OCI-LY3 (cell line): ENCODE data around the gene TMPRSS5.

ENCODE experiments used
- H2AFZ ChIP-seq: fragments of 200-600, 300-600 bp; shearing (Covaris generic); 2 replicates; pipeline ENCODE4 v1.6.0; 2014; ENCODE audit warnings: antibody characterized with exemption, low read depth, low read length
- H3K27ac ChIP-seq: fragments of 200-600, 300-600 bp; sonication (generic); 2 replicates; pipeline ENCODE4 v1.5.1; 2014; ENCODE audit warnings: mild to moderate bottlenecking, low read length, moderate library complexity, mixed read lengths
- H3K27me3 ChIP-seq: fragments of 200-600, 300-600 bp; sonication (generic); 2 replicates; pipeline ENCODE4 v1.6.1; 2014; ENCODE audit warnings: low read depth, low read length, mixed read lengths
- H3K36me3 ChIP-seq: fragments of 200-600, 300-600 bp; sonication (generic); replicated peaks from 2 replicates; pipeline ENCODE3; 2014; ENCODE audit warnings: low read depth, low read length, mixed read lengths
- H3K4me1 ChIP-seq: fragments of 300-600, 200-600 bp; sonication (generic); 2 replicates; pipeline ENCODE4 v1.6.1; 2014; ENCODE audit warnings: low read length, mixed read lengths
- H3K4me2 ChIP-seq: fragments of 200-600, 300-600 bp; sonication (generic); 2 replicates; pipeline ENCODE4 v1.6.1; 2014; ENCODE audit warnings: low read length, mixed read lengths
- H3K4me3 ChIP-seq: fragments of 300-600, 200-600 bp; sonication (generic); 2 replicates; pipeline ENCODE4 v1.5.1; 2014; ENCODE audit warnings: antibody characterized with exemption, mild to moderate bottlenecking, low read length, moderate library complexity
- H3K79me2 ChIP-seq: fragments of 300-600, 200-600 bp; shearing (Covaris generic); 2 replicates; pipeline ENCODE4 v1.6.1; 2014; ENCODE audit warnings: mild to moderate bottlenecking, low read length, mixed read lengths
- H3K9ac ChIP-seq: fragments of 300-600, 200-600 bp; shearing (Covaris generic); 2 replicates; pipeline ENCODE4 v1.6.0; 2014; ENCODE audit warnings: mild to moderate bottlenecking, low read length, moderate library complexity
- H3K9me3 ChIP-seq: fragments of 200-600, 300-600 bp; shearing (Covaris generic); 2 replicates; pipeline ENCODE4 v1.6.1; 2014; ENCODE audit warnings: low read length, mixed read lengths; ENCODE audit not compliant: insufficient read depth
- H4K20me1 ChIP-seq: fragments of 200-600, 300-600 bp; sonication (generic); 2 replicates; pipeline ENCODE4 v1.6.1; 2016; ENCODE audit warnings: low read length, mixed read lengths; ENCODE audit not compliant: insufficient read depth
- CTCF ChIP-seq: fragments of 200-600, 300-600 bp; sonication (generic); IDR thresholded peaks from 2 replicates; pipeline ENCODE4 v1.5.1; 2014; ENCODE audit warnings: antibody characterized with exemption, low read length, low read depth
- EZH2phosphoT487 ChIP-seq: fragments of 200-600 bp; shearing (Covaris generic); IDR thresholded peaks from 2 replicates; pipeline ENCODE4 v1.6.1; 2018; ENCODE audit warnings: antibody characterized with exemption, mixed run types, low read depth

The TMPRSS5 gene

GRCh38 chr11:113681282-113681681, 24.8 kb downstream of the TMPRSS5 start:
- H3K9ac ChIP-seq: no peak overlapping the region
- H3K4me3 ChIP-seq: no peak overlapping the region
- H3K27ac ChIP-seq: no peak overlapping the region
- TF ChIP-seq EZH2phosphoT487 (no peak), CTCF (no peak)
- H2AFZ ChIP-seq: no peak overlapping the region
- no peaks in the 10 kb centered on the region for H3K9me3 ChIP-seq
- peaks cover 29% of the 10 kb centered on the region for H3K27me3 ChIP-seq
- H4K20me1 ChIP-seq: no peaks in the 10 kb centered on the region
- no peaks in the 10 kb centered on the region for H3K36me3 ChIP-seq
- peaks cover 10% of the 10 kb centered on the region for H3K4me1 ChIP-seq
- no peaks in the 10 kb centered on the region for H3K79me2 ChIP-seq
- no peak overlapping the region for H3K4me2 ChIP-seq

GRCh38 chr11:113677685-113678084, 28.4 kb downstream of the TMPRSS5 start:
- Histone ChIP-seq H3K79me2 (no peaks in the 10 kb centered on the region), H3K4me3 (no peak overlapping the region), H2AFZ (no peak overlapping the region), H3K36me3 (no peaks in the 10 kb centered on the region), H3K9ac (no peak overlapping the region), H3K27me3 (peaks cover 37% of the 10 kb centered on the region), H3K4me1 (no peaks in the 10 kb centered on the region), H3K4me2 (no peak overlapping the region), H3K27ac (no peak overlapping the region), H3K9me3 (no peaks in the 10 kb centered on the region), H4K20me1 (no peaks in the 10 kb centered on the region)
- TF ChIP-seq EZH2phosphoT487 (no peak), CTCF (no peak)

GRCh38 chr11:113675565-113675964, 30.5 kb downstream of the TMPRSS5 start:
- no peak overlapping the region for H3K27ac ChIP-seq

GRCh38 chr11:113675003-113675561, 31.0 kb downstream of the TMPRSS5 start:
- Histone ChIP-seq H4K20me1 (no peaks in the 10 kb centered on the region), H3K27me3 (peaks cover 37% of the 10 kb centered on the region), H3K9ac (no peak overlapping the region), H3K36me3 (no peaks in the 10 kb centered on the region), H3K27ac (no peak overlapping the region), H3K4me1 (no peaks in the 10 kb centered on the region), H3K4me3 (no peak overlapping the region), H2AFZ (no peak overlapping the region), H3K9me3 (no peaks in the 10 kb centered on the region), H3K4me2 (no peak overlapping the region), H3K79me2 (no peaks in the 10 kb centered on the region)
- no peak for TF ChIP-seq CTCF
- TF ChIP-seq EZH2phosphoT487: no peak

More at GRCh38 chr11:113675565-113675964, 30.5 kb downstream of the TMPRSS5 start:
- no peak for TF ChIP-seq CTCF
- TF ChIP-seq EZH2phosphoT487: no peak
- Histone ChIP-seq H3K4me2 (no peak overlapping the region), H3K79me2 (no peaks in the 10 kb centered on the region), H3K9me3 (no peaks in the 10 kb centered on the region), H3K36me3 (no peaks in the 10 kb centered on the region), H4K20me1 (no peaks in the 10 kb centered on the region), H2AFZ (no peak overlapping the region), H3K4me3 (no peak overlapping the region), H3K4me1 (no peaks in the 10 kb centered on the region), H3K9ac (no peak overlapping the region), H3K27me3 (peaks cover 37% of the 10 kb centered on the region)
